ENCODE measurements around the gene CIB4.

DNA sequence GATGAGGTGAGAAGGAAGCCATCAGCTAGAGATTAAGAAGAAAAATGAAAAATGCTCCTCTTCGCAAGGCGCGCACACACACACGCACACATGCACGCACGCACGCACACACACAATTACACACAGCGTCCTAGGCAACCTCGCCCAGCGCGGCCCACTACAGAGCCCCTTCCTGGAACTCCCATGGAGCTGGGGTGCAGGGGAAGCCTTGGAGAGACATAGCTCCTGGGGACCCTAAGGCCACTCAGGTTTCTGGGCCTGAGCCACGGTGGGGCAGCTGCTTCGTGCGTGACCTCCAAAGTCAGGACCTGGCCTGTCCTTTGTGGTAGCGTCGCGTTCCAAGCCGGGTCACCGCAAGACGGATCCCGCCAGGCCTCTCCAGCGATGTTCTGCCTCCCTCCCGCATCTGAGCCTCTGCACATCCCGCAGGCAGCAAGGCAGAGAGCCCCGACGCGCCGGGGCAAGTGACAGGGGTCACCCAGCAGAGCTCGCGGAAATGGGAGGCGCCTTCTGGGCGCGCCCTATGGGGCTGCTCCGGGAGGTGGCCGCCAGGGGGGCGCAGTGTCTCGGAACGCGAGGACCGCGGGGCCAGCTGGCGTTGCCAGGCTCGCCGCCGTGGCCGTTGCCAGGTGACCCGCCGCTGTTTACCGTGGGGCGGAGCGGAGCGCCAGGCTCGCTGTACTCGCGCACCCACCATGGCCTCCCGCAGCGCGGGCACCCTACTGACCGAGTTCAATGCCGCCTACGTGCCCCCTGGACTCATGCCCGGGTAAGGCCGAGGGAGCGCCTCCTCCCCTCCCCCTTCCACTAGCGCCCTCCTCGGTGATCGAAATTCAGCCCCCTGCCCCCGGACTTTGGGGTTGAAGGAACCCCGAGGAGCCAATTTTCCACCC lies 79.0 kb downstream of the CIB4 start:
- TF ChIP-seq, protein P1, sequence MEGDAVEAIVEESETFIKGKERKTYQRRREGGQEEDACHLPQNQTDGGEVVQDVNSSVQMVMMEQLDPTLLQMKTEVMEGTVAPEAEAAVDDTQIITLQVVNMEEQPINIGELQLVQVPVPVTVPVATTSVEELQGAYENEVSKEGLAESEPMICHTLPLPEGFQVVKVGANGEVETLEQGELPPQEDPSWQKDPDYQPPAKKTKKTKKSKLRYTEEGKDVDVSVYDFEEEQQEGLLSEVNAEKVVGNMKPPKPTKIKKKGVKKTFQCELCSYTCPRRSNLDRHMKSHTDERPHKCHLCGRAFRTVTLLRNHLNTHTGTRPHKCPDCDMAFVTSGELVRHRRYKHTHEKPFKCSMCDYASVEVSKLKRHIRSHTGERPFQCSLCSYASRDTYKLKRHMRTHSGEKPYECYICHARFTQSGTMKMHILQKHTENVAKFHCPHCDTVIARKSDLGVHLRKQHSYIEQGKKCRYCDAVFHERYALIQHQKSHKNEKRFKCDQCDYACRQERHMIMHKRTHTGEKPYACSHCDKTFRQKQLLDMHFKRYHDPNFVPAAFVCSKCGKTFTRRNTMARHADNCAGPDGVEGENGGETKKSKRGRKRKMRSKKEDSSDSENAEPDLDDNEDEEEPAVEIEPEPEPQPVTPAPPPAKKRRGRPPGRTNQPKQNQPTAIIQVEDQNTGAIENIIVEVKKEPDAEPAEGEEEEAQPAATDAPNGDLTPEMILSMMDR (IDR thresholded peaks at IDR 0.05; ENCODE audit: borderline replicate concordance, extremely low read depth, low read length, poor library complexity, severe bottlenecking) = peak; percentile 34
- TF ChIP-seq EZH2 (IDR thresholded peaks at IDR 0.05; ENCODE audit: borderline replicate concordance, low read depth, low read length, severe bottlenecking) = peak; percentile 83

Data from DND-41 (cell line).